Trophoblast cell (in vitro differentiated cells and primary cell): ENCODE measurements around the gene ROR2.
"Not testable (repeated sequence)": the region's sequence is repeated elsewhere in the genome, so short reads cannot be mapped to it uniquely, and the experiment has no call there.

ENCODE experiments used
- DNase-seq, 2 donors: peaks; one replicate each; pipeline ENCODE4 v3.0.0-alpha.2; 2016
- H2AFZ ChIP-seq: 2 replicates; pipeline ENCODE4 v1.6.1; 2013; ENCODE audit warnings: low read length, moderate library complexity, mild to moderate bottlenecking; ENCODE audit not compliant: insufficient read depth, poor library complexity
- H2AK5ac ChIP-seq: 2 replicates; pipeline ENCODE4 v1.6.1; 2013; ENCODE audit warnings: mild to moderate bottlenecking, low read length
- H2BK120ac ChIP-seq: 2 replicates; pipeline ENCODE4 v1.6.1; 2013; ENCODE audit warnings: low read length, mild to moderate bottlenecking, moderate library complexity; ENCODE audit not compliant: insufficient read depth, poor library complexity
- H2BK12ac ChIP-seq: 2 replicates; pipeline ENCODE4 v1.6.1; 2013; ENCODE audit warnings: mild to moderate bottlenecking, low read length, moderate library complexity
- H2BK5ac ChIP-seq: 2 replicates; pipeline ENCODE4 v1.6.1; 2013; ENCODE audit warnings: low read length, low read depth, moderate library complexity, mild to moderate bottlenecking; ENCODE audit not compliant: poor library complexity
- H3K14ac ChIP-seq: 2 replicates; pipeline ENCODE4 v1.6.1; 2013; ENCODE audit warnings: mild to moderate bottlenecking, low read length
- H3K18ac ChIP-seq: 2 replicates; pipeline ENCODE4 v1.6.1; 2013; ENCODE audit warnings: mild to moderate bottlenecking, low read length
- H3K23ac ChIP-seq: 2 replicates; pipeline ENCODE4 v1.6.1; 2013; ENCODE audit warnings: low read length
- H3K27ac ChIP-seq: 2 replicates; pipeline ENCODE4 v1.5.1; 2013; ENCODE audit warnings: low read depth, mild to moderate bottlenecking, inconsistent platforms, low read length, moderate library complexity
- H3K27me3 ChIP-seq: 2 replicates; pipeline ENCODE4 v1.6.1; 2013; ENCODE audit warnings: inconsistent platforms, mild to moderate bottlenecking, low read length, moderate library complexity; ENCODE audit not compliant: insufficient read depth
- H3K36me3 ChIP-seq, 2 experiments: 1 replicate in 1 of 2; 2 replicates in 1 of 2; pipeline ENCODE4 v1.6.1; 2013; ENCODE audit warnings: low read length in 2 of 2, mild to moderate bottlenecking in 2 of 2, moderate library complexity in 1 of 2; ENCODE audit not compliant: insufficient read depth in 2 of 2, control insufficient read depth in 1 of 2
- H3K4ac ChIP-seq: 2 replicates; pipeline ENCODE4 v1.6.1; 2013; ENCODE audit warnings: low read depth, mild to moderate bottlenecking, low read length, moderate library complexity
- H3K4me1 ChIP-seq, 2 experiments: 1 replicate in 1 of 2; 2 replicates in 1 of 2; pipeline ENCODE4 v1.6.1; 2013; ENCODE audit warnings: low read length in 2 of 2, mild to moderate bottlenecking in 2 of 2, moderate library complexity in 1 of 2; ENCODE audit not compliant: insufficient read depth in 2 of 2, control insufficient read depth in 1 of 2
- H3K4me2 ChIP-seq: 2 replicates; pipeline ENCODE4 v1.6.1; 2013; ENCODE audit warnings: inconsistent platforms, mild to moderate bottlenecking, low read length, moderate library complexity
- H3K4me3 ChIP-seq: 2 replicates; pipeline ENCODE4 v1.5.1; 2013; ENCODE audit warnings: mild to moderate bottlenecking, low read depth, low read length, inconsistent platforms
- H3K79me1 ChIP-seq: one replicate; pipeline ENCODE4 v1.6.1; 2013; ENCODE audit warnings: low read length
- H3K79me2 ChIP-seq: 2 replicates; pipeline ENCODE4 v1.6.1; 2013; ENCODE audit warnings: low read length, mild to moderate bottlenecking; ENCODE audit not compliant: control insufficient read depth, insufficient read depth, poor library complexity
- H3K9ac ChIP-seq: 2 replicates; pipeline ENCODE4 v1.6.1; 2013; ENCODE audit warnings: mild to moderate bottlenecking, low read length
- H3K9me3 ChIP-seq: 2 replicates; pipeline ENCODE4 v1.6.1; 2013; ENCODE audit warnings: low read depth, mild to moderate bottlenecking, control low read depth, inconsistent platforms, low read length; ENCODE audit not compliant: insufficient read depth
- H4K12ac ChIP-seq: 2 replicates; pipeline ENCODE4 v1.6.1; 2013; ENCODE audit warnings: low read depth, mild to moderate bottlenecking, low read length, moderate library complexity
- H4K8ac ChIP-seq: 2 replicates; pipeline ENCODE4 v1.6.1; 2013; ENCODE audit warnings: low read depth, mild to moderate bottlenecking, low read length, moderate library complexity
- H4K91ac ChIP-seq: one replicate; pipeline ENCODE4 v1.6.1; 2013; ENCODE audit warnings: low read depth, mild to moderate bottlenecking, low read length, moderate library complexity
- WGBS: extraction: QIAGEN DNeasy Blood & Tissue Kit; methylation state at CpG from one replicate; pipeline ENCODE4 v1.1.7; 2013; ENCODE audit warnings: missing lambda C conversion rate; ENCODE audit not compliant: insufficient read length, insufficient coverage; ENCODE audit errors: extremely low coverage; 5-methylcytosine and 5-hydroxymethylcytosine counted together

ROR2 gene

DNA sequence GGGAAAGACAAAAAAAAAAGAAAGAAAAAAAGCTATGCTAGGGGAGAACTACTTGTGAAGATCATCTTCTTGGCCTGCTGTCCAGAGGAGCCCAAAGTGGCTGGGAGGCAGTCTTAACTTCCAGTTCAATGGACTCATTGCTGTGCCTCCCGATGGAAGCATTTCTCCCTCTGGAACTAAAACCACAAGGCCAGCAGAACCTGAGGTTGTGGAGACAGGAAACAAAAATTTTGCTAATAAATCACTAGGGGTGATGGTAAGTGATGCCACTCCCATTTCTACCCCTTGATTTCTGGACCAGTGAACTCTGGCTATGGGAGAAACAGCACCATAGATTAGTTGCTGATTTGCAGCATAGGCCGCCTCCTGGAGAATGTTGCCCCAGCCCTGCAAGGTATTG lies 402.9 kb downstream of the ROR2 start:
- no CpG with 5 or more reads among the region's 2 CpGs for WGBS
- H3K9ac ChIP-seq: no peak overlapping the region
- no peak for DNase-seq

DNA sequence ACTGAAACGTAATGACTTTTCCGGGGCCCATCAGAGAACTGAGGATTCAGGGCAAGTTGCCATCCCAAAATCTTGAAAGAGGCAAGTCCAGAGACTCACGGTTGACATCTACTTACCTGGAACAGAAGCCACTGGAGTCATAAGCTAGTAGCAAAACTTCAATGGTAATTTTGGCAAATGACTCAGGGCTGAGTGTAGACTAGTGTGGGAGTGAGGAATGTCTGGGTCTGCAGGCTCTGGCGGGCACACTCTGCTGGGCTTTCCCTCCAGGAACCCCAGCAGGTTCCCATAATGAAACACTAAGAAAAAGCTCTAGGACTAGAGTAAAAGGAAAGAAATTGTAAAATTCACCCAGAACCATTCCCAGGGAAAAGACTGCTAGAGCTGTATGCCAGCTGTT lies 403.5 kb downstream of the ROR2 start:
- Histone ChIP-seq H3K9ac (no peak overlapping the region), H4K8ac (no peak overlapping the region), H4K12ac (no peak overlapping the region), H3K4me3 (no peak overlapping the region), H3K23ac (no peak overlapping the region), H3K9me3 (no peaks in the 10 kb centered on the region), H2BK5ac (no peak overlapping the region), H3K79me2 (no peaks in the 10 kb centered on the region), H2AK5ac (no peak overlapping the region), H2BK120ac (no peak overlapping the region), H2BK12ac (no peak overlapping the region), H3K18ac (no peak overlapping the region), H3K36me3 (no peaks in the 10 kb centered on the region), H2AFZ (no peak overlapping the region), H3K79me1 (no peaks in the 10 kb centered on the region), H3K14ac (no peak overlapping the region), H3K27me3 (no peaks in the 10 kb centered on the region), H3K4me2 (no peak overlapping the region), H4K91ac (no peak overlapping the region), H3K27ac (no peak overlapping the region), H3K4ac (no peak overlapping the region), H3K4me1 (peaks cover 0 to 3% of the 10 kb centered on the region in 2 experiments)
- DNase-seq: no peak
- no CpG with 5 or more reads among the region's 4 CpGs for WGBS

More for the DNA sequence above, 402.9 kb downstream of the ROR2 start:
- Histone ChIP-seq H2AFZ (no peak overlapping the region), H3K27me3 (no peaks in the 10 kb centered on the region), H3K79me2 (no peaks in the 10 kb centered on the region), H3K9me3 (no peaks in the 10 kb centered on the region), H4K91ac (no peak overlapping the region), H3K36me3 (no peaks in the 10 kb centered on the region), H3K18ac (no peak overlapping the region), H3K14ac (no peak overlapping the region), H2BK120ac (no peak overlapping the region), H2BK12ac (no peak overlapping the region), H3K4me2 (no peak overlapping the region), H3K23ac (no peak overlapping the region), H3K79me1 (no peaks in the 10 kb centered on the region), H3K4me1 (peaks cover 0 to 3% of the 10 kb centered on the region in 2 experiments), H2AK5ac (no peak overlapping the region), H3K4ac (no peak overlapping the region), H4K8ac (no peak overlapping the region), H3K27ac (no peak overlapping the region), H2BK5ac (no peak overlapping the region), H4K12ac (no peak overlapping the region), H3K4me3 (no peak overlapping the region)

DNA sequence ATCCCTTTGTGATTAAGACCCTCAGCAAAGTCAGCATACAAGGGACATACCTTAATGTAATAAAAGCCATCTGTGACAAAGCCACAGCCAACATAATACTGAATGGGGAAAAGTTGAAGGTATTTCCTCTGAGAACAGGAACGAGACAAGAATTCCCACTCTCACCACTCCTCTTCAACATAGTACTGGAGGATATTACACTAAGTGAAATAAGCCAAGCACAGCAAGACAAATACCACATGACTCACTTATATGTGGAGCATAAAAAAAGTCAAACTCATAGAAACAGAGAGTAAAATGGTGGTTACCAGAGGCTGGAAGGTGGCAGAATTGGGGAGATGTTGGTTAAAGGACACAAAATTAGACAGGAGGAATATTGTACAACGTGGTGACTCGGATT lies 408.3 kb downstream of the ROR2 start:
- no peaks in the 10 kb centered on the region for H3K79me2 ChIP-seq
- no peak overlapping the region for H2AK5ac ChIP-seq
- H3K4me1 ChIP-seq: peaks cover 0 to 3% of the 10 kb centered on the region in 2 experiments
- no peaks in the 10 kb centered on the region for H3K27me3 ChIP-seq
- no peak overlapping the region for H3K14ac ChIP-seq
- no peaks in the 10 kb centered on the region for H3K9me3 ChIP-seq
- WGBS: no CpG with 5 or more reads among the region's 3 CpGs
- DNase-seq: no peak
- H3K27ac ChIP-seq: no peak overlapping the region
- no peak overlapping the region for H4K91ac ChIP-seq
- no peak overlapping the region for H2BK12ac ChIP-seq
- no peak overlapping the region for H2BK120ac ChIP-seq
- H2BK5ac ChIP-seq: no peak overlapping the region
- H3K9ac ChIP-seq: no peak overlapping the region
- H3K4me2 ChIP-seq: no peak overlapping the region
- no peak overlapping the region for H4K8ac ChIP-seq
- peaks cover 3% of the 10 kb centered on the region for H3K79me1 ChIP-seq
- H2AFZ ChIP-seq: no peak overlapping the region
- H3K4ac ChIP-seq: no peak overlapping the region
- no peak overlapping the region for H4K12ac ChIP-seq
- no peak overlapping the region for H3K23ac ChIP-seq
- H3K36me3 ChIP-seq: no peaks in the 10 kb centered on the region
- no peak overlapping the region for H3K18ac ChIP-seq
- H3K4me3 ChIP-seq: no peak overlapping the region

DNA sequence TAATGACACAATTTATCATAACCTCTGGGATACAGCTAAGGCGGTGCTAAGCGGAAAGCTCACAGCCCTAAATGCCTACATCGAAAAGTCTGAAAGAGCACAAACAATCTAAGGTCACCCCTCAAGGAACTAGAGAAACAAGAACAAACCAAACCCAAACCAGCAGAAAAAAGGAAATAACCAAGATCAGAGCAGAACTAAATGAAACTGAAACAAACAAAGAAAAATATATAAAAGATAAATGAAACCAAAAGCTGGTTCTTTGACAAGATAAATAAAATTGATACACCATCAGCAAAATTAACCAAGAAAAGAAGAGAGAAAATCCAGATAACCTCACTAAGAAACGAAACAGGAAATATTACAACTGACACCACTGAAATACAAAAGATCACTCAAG lies 409.5 kb downstream of the ROR2 start:
- not testable (repeated sequence) for H3K9me3 ChIP-seq, H3K18ac ChIP-seq, H3K79me1 ChIP-seq, H2AK5ac ChIP-seq, H3K36me3 ChIP-seq, H2BK12ac ChIP-seq, H3K23ac ChIP-seq, H4K91ac ChIP-seq, H3K79me2 ChIP-seq, DNase-seq, H3K9ac ChIP-seq, H3K27ac ChIP-seq, H3K14ac ChIP-seq, H3K27me3 ChIP-seq, H4K12ac ChIP-seq, H2AFZ ChIP-seq, H3K4ac ChIP-seq, H3K4me1 ChIP-seq, H4K8ac ChIP-seq, H3K4me2 ChIP-seq, H3K4me3 ChIP-seq, H2BK120ac ChIP-seq, H2BK5ac ChIP-seq
- no CpG with 5 or more reads among the region's 4 CpGs for WGBS
